Body of pancreas (tissue), 4 donors: Measurements from ENCODE around the gene KRT23.

Source experiments
- CTCF ChIP-seq, 7 experiments: fragments of 450-650 bp in 4 of 7; fragments of 200-600 bp in 3 of 7; sonication (generic) in 3 of 7; IDR thresholded peaks; one replicate each; pipeline ENCODE4 v1.5.1; 2016 to 2019; ENCODE audit warnings: antibody characterized with exemption in 7 of 7
- POLR2A ChIP-seq, 3 donors: fragments of 450-650 bp; IDR thresholded peaks; one replicate each; pipeline ENCODE4 v1.6.1; 2016; ENCODE audit warnings: antibody characterized with exemption in 3 of 3, mild to moderate bottlenecking in 2 of 3

- TF ChIP-seq POLR2A (IDR thresholded peaks at IDR 0.05) (no peak), CTCF (IDR thresholded peaks at IDR 0.05) (no peak)
Measured at GRCh38 chr17:40947929-40948328, 10.5 kb upstream of the KRT23 start.
